ENCODE results near the gene C1orf94.

The C1orf94 gene

GRCh38 chr1:34266127-34266951, 89.6 kb downstream of the C1orf94 start:
- H3K27ac ChIP-seq, result no peak overlapping the region
- H3K4me3 ChIP-seq, result no peak overlapping the region
- no peak for DNase-seq (ENCODE audit: low spot score)
- TF ChIP-seq, protein P1, sequence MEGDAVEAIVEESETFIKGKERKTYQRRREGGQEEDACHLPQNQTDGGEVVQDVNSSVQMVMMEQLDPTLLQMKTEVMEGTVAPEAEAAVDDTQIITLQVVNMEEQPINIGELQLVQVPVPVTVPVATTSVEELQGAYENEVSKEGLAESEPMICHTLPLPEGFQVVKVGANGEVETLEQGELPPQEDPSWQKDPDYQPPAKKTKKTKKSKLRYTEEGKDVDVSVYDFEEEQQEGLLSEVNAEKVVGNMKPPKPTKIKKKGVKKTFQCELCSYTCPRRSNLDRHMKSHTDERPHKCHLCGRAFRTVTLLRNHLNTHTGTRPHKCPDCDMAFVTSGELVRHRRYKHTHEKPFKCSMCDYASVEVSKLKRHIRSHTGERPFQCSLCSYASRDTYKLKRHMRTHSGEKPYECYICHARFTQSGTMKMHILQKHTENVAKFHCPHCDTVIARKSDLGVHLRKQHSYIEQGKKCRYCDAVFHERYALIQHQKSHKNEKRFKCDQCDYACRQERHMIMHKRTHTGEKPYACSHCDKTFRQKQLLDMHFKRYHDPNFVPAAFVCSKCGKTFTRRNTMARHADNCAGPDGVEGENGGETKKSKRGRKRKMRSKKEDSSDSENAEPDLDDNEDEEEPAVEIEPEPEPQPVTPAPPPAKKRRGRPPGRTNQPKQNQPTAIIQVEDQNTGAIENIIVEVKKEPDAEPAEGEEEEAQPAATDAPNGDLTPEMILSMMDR (IDR thresholded peaks at IDR 0.05), result no peak

DNA sequence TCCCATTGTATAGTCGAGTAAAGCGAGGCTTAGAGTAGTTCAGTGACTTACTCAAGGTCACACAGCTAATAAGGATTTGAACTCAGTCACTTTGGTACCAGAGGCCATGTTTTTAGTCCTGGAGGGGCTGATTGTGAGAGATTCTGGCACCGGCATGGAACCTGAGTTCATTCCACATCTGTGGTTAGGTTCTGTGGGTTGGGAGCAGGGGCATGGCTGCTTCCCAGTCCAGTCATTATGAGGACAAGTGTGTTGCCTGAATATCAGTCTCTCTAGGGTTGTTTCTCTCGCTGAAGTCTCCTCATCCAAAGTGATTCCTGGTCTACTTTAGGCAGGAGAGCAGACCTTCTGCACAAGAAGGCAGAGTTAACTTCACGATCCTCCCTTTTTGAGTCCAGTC, 90.6 kb downstream of the C1orf94 start:
- Histone ChIP-seq H3K27ac (no peak overlapping the region), H3K4me3 (no peak overlapping the region)
- TF ChIP-seq, protein P1 (IDR thresholded peaks at IDR 0.05), result no peak
- no peak for DNase-seq (ENCODE audit: low spot score)

DNA sequence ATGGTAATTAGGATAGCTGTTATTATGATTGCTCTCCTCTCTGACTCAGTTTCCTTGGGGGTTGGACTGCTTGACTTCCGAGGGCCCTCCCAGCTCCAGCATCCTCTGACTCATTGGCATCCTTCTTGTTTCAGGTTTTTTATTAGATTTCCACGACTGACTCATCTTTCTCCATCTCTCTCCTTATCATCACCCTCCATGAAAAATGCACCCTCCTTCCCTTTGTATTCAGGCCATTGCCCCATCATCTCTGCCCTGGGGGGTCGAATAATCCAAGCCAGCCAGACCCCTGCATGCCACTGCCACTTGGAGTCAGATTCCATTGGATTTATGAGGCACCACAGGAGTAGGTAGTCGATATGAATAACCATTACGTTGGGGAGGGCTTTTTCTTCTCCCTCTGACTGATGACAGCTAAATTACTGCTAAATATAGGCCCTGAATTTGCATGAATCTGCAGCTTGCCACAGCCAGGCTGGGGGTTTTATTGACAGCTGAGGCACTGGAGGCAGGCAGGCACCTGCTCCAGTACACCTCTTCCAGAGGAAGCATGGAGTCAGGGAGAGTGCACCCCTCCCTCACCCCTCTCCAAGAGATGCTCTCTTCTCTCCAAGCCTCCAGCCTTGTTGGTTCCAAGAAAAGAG, 91.7 kb downstream of the C1orf94 start:
- no peak overlapping the region for H3K4me3 ChIP-seq
- DNase-seq (ENCODE audit: low spot score), result no peak
- no peak overlapping the region for H3K27ac ChIP-seq
- TF ChIP-seq, protein P1 (IDR thresholded peaks at IDR 0.05), result no peak
